HuH-7.5 (cell line): ENCODE data around the gene RGS17.
"Not testable (repeated sequence)": the region's sequence is repeated elsewhere in the genome, so short reads cannot be mapped to it uniquely, and the experiment has no call there.

ENCODE experiments used
- DNase-seq: peaks from one replicate; pipeline ENCODE4 v3.0.0; 2011; ENCODE audit warnings: low spot score

The RGS17 gene

DNA sequence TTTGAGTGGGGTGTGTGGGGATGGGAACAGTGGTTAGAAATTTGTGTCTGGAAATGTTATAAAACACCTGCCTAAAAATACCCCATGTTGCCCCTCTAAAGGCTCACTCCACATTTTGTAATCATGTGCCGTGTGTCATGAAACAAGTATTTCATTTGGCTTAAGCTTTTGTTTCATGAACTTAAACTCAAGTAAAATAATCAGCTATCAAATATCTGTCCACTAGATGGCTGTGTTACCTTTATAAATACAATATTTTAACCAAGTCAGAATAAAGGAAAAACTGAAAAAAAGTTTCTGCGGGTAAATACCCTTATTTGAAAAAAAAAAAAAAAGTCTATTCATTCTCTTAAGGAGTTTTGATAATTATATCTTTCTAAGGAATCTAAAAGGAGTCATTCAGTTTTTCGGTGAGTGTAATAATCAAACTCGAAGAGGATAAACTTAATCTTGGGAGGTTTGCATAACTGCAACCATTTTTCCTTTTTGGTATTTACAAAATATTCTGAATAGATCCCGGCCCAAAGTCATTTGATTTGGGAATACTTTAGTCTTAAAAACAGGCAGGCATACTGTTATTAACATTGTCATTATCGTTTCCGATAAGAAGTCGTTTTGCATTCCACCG lies 98.7 kb downstream of the RGS17 start:
- DNase-seq, result no peak

DNA sequence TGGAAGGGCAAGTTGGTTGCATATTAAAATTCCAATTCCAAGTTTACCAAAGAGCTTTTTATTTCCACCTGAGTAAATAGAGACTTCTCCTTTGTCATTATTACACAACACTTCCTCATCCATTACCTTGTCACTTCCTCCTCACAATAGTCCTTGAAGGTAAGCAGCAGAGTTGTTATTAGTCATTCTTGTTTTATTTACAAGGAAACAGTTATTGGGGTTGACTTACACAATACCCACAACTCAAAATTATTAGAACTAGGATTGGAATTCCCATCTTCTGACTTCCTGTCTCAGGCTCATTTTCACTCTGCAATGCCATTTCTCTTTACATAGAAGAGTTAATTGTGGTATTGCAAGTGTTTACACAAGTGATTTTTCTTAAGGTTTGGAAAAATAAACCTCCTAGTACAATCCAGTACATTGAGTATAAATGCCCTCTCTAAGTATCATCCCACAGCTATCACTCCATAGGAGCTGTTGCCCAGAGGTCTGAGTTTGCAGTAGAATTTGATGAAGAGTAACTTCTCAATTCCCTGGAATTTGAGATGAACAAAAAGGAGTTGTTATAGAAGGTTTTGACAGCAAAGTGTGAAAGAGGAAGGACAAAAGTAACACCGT lies 99.6 kb downstream of the RGS17 start:
- no peak for DNase-seq

DNA sequence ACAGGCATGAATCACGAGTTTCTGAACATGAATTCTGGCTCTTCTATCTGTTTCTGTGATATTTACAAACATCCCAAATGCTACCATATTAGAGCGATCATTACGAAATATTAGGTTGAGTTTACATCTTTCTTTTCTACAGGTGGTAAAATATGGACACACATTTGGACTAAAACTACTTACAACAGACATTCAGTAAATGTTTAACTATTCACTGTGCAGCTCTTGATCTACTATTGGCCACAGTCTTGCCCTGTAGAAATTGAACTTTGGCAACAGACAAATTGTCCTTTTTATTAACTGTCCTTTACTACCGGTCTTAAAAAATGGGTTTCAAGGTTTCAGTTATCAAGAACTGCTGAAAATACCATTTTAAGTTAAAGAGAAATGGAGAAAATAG lies 102.1 kb downstream of the RGS17 start:
- no peak for DNase-seq

GRCh38 chr6:153028286-153028685 lies 102.8 kb downstream of the RGS17 start:
- no peak for DNase-seq

DNA sequence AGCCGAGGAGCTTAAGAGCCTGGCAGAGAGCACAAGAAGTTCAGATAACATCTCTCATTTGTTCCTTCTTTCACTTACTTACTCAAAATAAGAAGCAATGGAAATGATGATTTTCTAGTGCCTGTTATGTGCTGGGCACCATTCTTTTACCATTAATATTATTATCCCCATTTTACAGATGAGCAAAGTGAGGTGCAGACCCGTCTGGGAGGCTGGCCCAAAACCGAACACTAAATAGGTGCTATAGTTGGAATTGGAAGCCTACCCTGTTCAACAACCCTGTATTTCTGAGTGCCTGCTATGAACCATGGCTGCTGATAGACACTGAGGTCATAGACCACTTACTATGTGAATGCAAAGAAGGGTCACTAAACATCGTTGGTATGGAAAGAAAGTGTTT lies 103.6 kb downstream of the RGS17 start:
- no peak for DNase-seq

- DNase-seq, result no peak
Observed at GRCh38 chr6:153024709-153025017, 106.4 kb downstream of the RGS17 start.

DNA sequence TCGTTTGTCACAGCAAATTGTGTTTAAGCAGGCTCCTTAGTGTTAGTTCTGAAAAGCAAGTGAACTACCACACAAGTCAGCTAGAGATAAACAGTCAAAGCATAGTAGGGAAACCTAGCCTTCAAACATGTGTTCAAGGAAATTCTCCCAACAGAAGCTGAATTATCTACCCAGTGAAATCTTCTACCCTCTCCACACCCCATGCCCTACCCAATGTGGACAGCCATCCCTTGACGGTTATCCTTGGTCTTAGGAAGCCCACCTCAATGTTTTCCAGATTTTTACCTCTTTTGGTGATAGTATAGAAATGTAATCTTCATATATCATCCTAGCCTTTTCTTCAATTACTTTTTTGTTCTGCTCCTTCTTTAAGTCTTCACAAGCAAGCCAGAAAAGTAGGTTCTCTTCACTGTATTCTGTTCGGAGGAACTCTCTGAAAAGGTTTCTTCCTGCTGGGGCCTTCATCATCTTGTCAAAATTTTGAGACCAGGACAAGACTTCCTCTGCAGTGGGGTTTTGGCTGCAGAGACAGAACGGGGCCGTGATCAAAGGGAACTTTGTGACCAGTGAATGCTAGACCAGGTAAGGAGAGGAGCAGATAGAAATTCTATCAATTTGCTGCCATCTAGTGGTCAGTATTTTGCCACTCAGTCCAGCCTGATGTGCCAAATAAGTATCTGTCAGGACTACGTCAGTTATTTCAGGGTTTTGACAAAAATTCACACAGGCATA lies 106.9 kb downstream of the RGS17 start:
- DNase-seq, result peak; percentile 32

DNA sequence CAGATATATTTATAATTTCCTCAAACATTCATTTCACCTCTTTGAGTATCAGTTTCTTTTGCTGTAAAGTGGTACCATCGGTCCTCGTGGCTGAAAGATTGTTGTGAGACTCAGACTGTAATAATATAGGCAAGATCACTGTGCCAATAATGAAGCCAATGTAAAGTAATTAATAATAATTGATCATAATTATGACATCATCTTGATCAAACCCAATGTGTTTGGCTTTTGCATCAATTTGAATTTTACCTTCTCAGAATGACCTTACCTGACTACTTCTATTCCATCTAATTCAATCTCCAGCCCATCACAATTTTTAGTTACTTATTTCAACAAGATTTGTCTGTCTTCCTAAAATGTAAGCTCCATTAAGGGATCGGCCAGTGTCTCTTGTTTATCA lies 112.7 kb downstream of the RGS17 start:
- DNase-seq, result no peak

DNA sequence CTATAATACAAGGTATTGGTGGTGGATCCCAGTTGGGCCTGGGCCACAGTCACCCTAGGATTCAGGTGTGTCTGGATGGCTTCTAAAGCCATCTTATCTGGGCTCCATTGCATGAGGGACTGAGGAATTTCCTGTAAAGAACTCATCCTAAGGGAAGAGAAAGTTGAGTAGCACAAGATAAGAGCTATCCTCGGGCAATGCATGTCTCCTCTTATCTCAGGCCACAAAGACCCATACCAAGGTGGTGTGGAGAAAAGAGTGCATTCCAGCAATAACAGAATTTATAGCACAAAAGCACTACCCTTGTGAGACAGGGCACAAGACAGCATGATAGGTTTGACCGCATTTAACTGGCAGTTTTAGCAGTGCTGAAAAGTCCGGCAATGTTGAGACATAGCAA lies 114.2 kb downstream of the RGS17 start:
- no peak for DNase-seq

- DNase-seq, result no peak
Observed at GRCh38 chr6:153015094-153015640, 115.9 kb downstream of the RGS17 start.

DNA sequence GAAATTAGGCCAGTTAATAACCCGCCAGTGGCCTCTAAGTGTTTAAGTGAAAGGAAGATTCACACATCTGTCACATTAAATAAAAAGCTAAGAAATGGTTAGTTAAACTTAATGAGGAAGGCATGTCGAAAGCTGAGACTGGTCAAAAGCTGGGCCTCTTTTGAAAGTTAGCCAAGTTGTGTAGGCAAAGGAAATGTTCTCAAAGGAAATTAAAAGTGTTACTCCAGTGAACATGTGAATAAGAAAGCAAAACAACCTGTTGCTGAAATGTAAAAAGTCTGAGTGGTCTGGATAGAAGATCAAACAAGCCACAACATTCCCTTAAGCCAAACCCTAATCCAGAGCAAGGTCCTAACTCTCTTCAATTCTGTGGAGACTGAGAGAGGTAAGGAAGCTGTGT lies 117.6 kb downstream of the RGS17 start:
- DNase-seq, result no peak

DNA sequence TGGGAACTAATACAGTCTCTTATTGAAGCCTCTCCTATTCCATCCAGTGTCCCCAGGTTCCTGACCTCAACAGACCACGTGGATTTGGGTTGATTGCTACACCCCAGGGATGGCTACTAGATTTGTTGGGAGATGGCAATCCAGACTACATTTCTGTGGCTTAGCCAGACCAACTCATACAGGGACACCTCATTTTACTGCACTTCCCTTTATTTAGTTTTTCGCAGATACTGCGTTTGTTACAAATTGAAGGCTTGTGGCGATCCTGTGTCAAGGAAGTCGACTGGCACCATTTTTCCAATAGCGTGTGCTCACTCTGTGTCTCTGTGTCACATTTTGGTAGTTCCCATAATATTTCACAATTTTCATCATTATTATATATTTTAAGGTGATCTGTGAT lies 118.2 kb downstream of the RGS17 start:
- DNase-seq, result no peak

DNA sequence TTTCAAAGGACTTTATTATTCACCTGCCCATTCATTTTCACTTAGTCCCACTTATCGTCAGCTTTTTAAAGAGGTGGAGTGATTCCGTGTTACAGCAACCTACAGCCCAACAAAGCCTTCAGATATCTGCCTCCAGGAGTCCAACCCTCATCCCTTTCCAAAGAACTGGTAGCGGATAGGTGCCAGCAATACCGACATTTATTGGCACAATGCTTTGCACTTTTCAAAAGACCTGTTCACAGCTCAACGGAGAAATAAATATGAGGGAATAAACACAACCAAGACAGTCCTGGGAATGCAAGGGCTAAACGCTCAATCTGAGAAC lies 127.8 kb downstream of the RGS17 start:
- DNase-seq, result no peak

DNA sequence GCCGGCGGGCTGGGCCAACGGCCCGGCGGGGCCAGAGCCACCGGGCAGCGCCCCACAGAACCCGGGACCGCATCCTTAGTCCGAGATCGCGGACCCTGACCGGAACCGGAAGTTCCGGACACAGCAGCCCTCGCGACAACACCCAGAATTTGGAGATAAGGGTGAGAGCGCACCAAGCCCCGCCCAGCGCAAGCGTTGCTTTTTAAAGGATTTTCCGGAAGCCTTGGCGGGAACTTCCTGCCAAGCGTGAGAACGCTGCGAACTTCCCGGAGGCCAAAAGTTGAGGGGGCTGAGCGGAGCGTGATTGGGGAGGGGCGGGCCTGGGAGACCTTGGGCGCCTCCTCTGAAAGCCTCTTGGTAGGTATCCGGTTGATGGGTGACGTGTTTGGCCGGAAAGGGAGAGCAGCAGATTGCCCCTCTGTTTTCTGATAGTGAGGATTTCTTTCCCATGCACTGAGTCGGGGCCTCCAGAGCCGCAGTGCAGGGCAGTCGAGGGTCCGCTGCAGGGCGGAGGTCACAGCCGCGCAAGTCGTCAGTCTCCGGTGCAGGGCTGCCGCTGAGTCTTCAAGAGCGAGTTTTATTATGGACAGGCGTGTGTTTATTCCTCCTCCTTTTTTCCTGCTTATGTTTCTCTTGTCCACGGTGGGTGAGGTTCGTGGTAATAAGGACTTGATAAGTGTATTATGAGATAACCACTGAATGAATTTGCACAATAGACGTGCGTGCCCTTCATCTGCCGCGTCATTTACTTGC lies 128.3 kb downstream of the RGS17 start, which contains the start of gene MTRF1L:
Gene MTRF1L (minus strand): TSS at position 97 of the 753 bp plus-strand sequence. CDS start 24 bp downstream, at position 73.
- DNase-seq, result peak; percentile 55

DNA sequence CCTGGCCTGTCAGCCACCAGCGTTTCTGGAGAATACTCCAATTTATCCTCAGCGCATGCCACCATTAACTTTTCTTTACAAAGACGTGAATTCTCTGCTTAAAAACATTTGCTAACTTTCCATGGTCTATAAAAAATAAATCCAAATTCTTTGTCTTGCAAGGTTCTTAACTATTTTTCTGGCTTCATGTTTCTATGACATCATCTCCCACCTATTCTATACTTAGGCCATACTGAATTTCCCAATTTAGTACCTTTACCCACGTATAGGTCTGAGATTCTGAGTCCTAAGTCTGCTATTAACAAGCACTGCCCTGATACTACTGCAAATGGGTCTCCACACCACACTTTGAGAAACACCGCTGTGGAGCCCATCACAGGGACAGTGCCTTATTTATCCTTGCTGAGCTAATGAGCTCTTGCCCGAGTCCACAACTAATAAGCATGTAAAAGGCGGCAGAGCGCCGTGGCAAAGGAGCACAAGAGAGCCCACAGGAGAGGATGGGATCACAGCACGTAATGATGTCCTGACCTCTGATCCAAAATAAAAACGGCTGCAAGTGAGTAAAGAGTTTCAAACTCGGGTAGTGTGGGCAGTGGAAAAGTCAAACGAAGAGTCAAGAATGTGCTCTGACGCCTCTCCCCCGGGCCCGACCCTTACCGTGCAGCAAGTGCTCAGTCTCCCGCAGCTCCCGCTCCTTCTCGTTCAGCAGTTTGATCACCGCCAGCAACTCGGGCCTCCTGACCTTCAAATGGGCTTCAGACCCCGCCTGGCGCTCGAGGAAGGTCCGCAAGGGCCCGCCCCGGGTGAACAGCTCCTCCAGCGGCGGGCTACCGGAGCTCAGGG lies 129.1 kb downstream of the RGS17 start:
- DNase-seq, result no peak

DNA sequence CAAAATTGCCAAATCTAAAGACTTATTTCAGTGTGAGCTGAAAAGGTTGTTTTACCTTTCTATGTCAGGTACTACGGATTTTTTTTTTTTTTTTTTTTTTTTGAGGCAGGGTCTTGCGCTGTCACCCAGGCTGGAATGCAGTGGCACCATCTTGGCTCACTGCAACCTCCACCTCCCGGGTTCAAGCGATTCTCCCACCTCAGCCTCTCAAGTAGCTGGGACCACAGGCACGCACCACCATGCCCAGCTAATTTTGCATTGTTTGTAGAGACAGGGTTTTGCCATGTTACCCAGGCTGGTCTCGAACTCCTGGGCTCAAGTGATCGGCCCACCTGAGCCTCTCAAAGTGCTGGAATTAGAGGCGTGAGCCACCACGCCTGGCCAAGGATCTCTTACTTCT lies 130.3 kb downstream of the RGS17 start:
- DNase-seq, result not testable (repeated sequence)

DNA sequence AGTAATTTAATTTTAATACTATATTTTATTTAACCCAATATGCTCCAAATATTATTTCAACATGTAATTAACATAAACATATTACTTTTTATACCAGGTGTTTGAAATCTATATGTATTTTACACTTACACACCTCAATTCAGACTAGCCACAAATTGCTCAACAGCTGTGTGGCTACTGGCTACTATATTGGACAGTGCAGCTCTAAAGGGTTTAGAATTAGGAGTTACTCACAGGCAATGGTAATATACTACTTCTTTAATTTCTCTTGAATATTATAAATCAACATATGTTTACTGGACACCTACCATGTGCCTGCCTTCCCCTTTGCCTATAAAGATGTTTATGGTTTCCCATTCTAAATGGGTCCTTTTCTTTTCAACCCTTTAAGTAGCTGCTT lies 130.8 kb downstream of the RGS17 start:
- no peak for DNase-seq

DNA sequence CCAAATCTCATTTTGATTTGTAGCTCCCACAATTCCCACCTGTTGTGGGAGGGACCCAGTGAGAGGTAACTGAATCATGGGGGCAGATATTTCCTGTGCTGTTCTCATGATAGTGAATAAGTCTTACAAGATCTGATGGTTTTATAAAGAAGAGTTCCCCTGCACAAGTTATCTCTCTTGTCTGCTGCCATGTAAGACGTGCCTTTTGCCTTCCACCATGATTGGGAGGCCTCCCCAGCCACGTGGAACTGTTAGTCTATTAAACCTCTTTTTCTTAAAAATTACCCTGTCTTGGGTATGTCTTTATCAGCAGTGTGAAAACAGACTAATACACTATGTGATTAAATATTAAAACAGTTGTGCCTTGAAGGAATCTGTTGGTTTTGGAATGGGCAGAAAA lies 131.5 kb downstream of the RGS17 start:
- not testable (repeated sequence) for DNase-seq

DNA sequence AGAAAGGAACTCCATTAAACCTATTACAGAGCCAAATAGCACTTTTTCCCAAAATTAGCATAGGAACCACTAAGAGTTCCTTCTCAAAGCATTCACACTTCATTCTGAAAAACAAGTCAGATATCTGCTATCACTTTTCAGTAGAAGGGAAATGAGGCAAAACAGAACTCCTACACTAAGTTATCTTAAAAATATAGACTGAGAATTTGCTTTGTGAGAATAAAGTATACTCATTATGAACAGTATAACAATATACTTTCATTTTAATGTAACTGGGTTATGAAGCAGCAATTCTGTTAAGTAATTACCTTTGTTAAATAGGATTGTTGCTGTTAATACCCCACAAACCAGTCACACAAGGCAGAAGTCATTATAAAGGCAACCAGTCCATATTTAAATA lies 137.2 kb downstream of the RGS17 start:
- DNase-seq, result no peak

GRCh38 chr6:152993431-152993830 lies 137.7 kb downstream of the RGS17 start:
- DNase-seq, result no peak

DNA sequence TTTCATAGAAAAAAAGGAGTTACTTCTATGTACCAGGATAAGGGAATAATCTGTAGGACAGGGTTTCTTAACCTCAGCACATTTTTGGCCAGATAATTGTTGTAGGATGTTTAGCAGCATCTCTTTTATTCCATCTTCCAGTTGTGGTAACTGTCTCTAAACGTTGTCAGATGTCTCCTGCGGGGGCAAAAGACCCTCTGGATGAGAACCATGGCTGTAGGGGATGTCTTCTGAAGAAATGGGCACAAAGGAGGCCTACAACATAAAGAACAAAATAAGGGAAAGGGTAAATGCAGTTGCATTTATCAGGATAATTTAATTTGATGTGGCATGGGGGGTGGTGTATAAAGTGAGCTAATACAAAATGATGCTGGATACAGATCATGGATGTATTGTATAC lies 144.1 kb downstream of the RGS17 start:
- DNase-seq, result no peak

DNA sequence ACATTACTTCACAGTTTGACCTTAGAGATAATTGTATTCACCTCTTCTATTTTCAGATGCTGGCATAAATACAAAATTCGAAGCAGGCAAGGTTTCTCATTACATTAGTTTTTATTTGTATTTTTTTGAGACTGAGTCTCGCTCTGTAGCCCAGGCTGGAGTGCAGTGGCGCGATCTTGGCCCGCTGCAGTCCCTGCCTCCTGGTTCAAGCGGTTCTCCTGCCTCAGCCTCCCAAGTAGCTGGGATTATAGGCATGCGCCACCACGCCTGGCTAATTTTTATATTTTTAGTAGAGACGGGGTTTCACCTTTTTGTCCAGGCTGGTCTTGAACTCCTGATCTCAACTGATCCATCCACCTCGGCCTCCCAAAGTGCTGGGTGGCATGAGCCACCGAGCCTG lies 145.8 kb downstream of the RGS17 start:
- DNase-seq, result not testable (repeated sequence)
